ENCODE data around the gene TNS1. TPM values are rescaled to one million over a fixed set of nuclear protein-coding genes. Genes with fewer than 3 reads are reported as not detected.

The TNS1 gene
- total and polyA plus RNA-seq, 2 donors (not counting 1 experiment from before 2014, with no cell fraction given), result 0.10 to 0.86 TPM

DNA sequence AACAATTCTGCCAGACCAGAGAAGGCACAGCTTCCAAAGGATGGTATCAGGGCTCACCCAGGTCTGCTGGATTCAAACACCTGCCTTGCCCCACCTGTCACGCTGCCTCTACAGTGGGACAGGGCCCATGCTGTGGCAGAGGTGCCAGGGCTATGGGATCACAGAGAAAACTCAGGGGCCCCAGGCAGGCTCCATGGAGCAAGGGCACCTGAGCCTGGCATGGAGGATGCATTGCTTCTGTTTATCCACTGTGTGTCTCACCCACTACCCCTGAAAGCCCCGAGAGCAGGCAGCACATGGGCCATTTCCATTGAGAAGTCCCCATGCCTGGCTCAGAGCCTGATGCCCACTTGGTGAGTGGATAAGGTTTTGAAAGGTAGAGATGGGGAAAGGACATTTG, 76.0 kb downstream of the TNS1 start:
- ATAC-seq (ENCODE audit: low read depth), result no peak
- no peak overlapping the region for H3K4me2 ChIP-seq (replicated peaks; ENCODE audit: low read depth, low read length, poor library complexity, severe bottlenecking)
- no peaks in the 10 kb centered on the region for H4K20me1 ChIP-seq (ENCODE audit: control insufficient read depth, insufficient read depth, low read length, poor library complexity, severe bottlenecking)
- H2AFZ ChIP-seq (ENCODE audit: insufficient read depth, low read depth, low read length, poor library complexity, severe bottlenecking), result no peak overlapping the region
- no peaks in the 10 kb centered on the region for H3K36me3 ChIP-seq (replicated peaks in 1 of 2; ENCODE audit: control extremely low read depth in 1 of 2, control insufficient read depth in 1 of 2, extremely low read depth in 1 of 2, insufficient read depth in 2 of 2, low read length in 1 of 2)
- H3K27me3 ChIP-seq (replicated peaks in 1 of 4; ENCODE audit: control extremely low read depth in 1 of 4, control insufficient read depth in 3 of 4, insufficient read depth in 4 of 4, low read length in 3 of 4), result no peaks in the 10 kb centered on the region
- Mint-ChIP-seq H3K4me3 (no peak overlapping the region), H3K27me3 (peaks cover 5% of the 10 kb centered on the region), H3K27ac (no peak overlapping the region), H3K9me3 (ENCODE audit: insufficient read depth) (no peaks in the 10 kb centered on the region), H3K4me1 (peaks cover 2% of the 10 kb centered on the region)
- TF ChIP-seq EZH2 (IDR thresholded peaks at IDR 0.05; ENCODE audit: borderline replicate concordance, insufficient read depth, low read depth, low read length, poor library complexity, severe bottlenecking), result no peak
- TF ChIP-seq, protein P1, sequence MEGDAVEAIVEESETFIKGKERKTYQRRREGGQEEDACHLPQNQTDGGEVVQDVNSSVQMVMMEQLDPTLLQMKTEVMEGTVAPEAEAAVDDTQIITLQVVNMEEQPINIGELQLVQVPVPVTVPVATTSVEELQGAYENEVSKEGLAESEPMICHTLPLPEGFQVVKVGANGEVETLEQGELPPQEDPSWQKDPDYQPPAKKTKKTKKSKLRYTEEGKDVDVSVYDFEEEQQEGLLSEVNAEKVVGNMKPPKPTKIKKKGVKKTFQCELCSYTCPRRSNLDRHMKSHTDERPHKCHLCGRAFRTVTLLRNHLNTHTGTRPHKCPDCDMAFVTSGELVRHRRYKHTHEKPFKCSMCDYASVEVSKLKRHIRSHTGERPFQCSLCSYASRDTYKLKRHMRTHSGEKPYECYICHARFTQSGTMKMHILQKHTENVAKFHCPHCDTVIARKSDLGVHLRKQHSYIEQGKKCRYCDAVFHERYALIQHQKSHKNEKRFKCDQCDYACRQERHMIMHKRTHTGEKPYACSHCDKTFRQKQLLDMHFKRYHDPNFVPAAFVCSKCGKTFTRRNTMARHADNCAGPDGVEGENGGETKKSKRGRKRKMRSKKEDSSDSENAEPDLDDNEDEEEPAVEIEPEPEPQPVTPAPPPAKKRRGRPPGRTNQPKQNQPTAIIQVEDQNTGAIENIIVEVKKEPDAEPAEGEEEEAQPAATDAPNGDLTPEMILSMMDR (IDR thresholded peaks at IDR 0.05), result no peak
- no peaks in the 10 kb centered on the region for H3K9me3 ChIP-seq (ENCODE audit: control extremely low read depth in 1 of 3, control insufficient read depth in 2 of 3, insufficient read depth in 1 of 3, low read length in 2 of 3)
- no peak for DNase-seq
- H3K79me2 ChIP-seq (ENCODE audit: control insufficient read depth, insufficient read depth, low read length), result no peaks in the 10 kb centered on the region
- ChIA-PET CTCF (no interaction called here), POLR2A (no interaction called here)
- no peak overlapping the region for H3K27ac ChIP-seq (ENCODE audit: low read length in 2 of 2)
- no peak overlapping the region for H3K4me3 ChIP-seq (ENCODE audit: control extremely low read depth in 1 of 5, extremely low read depth in 1 of 5, insufficient read depth in 1 of 5, low read depth in 2 of 5, low read length in 4 of 5)
- H3K9ac ChIP-seq (ENCODE audit: low read length), result no peak overlapping the region
- WGBS (ENCODE audit: insufficient coverage), result 82% methylated on average over 1 of the region's 2 CpGs
- no peaks in the 10 kb centered on the region for H3K4me1 ChIP-seq (ENCODE audit: control insufficient read depth in 2 of 2, insufficient read depth in 2 of 2, low read length in 2 of 2)
- intact Hi-C loops (cut with micrococcal nuclease), result no loop called here

DNA sequence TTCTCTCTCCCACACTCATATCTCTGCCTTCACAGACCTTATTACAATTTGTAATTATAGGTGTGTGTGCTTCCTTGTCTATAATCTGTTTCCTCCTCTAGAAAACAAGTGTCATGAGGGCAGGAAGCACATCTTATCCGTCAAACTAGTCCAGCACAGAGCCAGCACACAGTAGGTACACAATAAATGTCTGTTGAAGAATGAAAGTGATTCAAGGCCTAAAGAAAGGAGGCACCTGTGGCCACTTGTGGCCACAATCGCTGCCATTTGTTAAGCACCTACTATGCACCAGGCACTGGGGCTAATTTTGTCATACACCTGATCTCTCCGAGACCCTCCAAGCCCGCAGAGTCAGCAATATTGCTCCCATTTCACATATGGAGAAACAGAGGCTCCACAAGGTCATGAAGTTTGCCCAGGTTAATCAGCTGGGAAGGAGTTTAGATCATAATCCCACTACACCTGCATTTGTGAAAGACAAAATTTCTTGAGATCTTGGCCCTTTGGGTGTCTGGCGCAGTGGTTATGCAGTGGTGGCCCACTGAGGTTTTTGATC, 78.4 kb downstream of the TNS1 start:
- Histone ChIP-seq H3K79me2 (ENCODE audit: control insufficient read depth, insufficient read depth, low read length) (no peaks in the 10 kb centered on the region), H3K4me3 (ENCODE audit: control extremely low read depth in 1 of 5, extremely low read depth in 1 of 5, insufficient read depth in 1 of 5, low read depth in 2 of 5, low read length in 4 of 5) (no peak overlapping the region), H3K36me3 (replicated peaks in 1 of 2; ENCODE audit: control extremely low read depth in 1 of 2, control insufficient read depth in 1 of 2, extremely low read depth in 1 of 2, insufficient read depth in 2 of 2, low read length in 1 of 2) (no peaks in the 10 kb centered on the region), H3K9me3 (ENCODE audit: control extremely low read depth in 1 of 3, control insufficient read depth in 2 of 3, insufficient read depth in 1 of 3, low read length in 2 of 3) (no peaks in the 10 kb centered on the region), H3K9ac (ENCODE audit: low read length) (no peak overlapping the region), H2AFZ (ENCODE audit: insufficient read depth, low read depth, low read length, poor library complexity, severe bottlenecking) (no peak overlapping the region), H3K4me2 (replicated peaks; ENCODE audit: low read depth, low read length, poor library complexity, severe bottlenecking) (no peak overlapping the region), H3K27ac (ENCODE audit: low read length in 2 of 2) (no peak overlapping the region), H3K27me3 (replicated peaks in 1 of 4; ENCODE audit: control extremely low read depth in 1 of 4, control insufficient read depth in 3 of 4, insufficient read depth in 4 of 4, low read length in 3 of 4) (no peaks in the 10 kb centered on the region), H4K20me1 (ENCODE audit: control insufficient read depth, insufficient read depth, low read length, poor library complexity, severe bottlenecking) (no peaks in the 10 kb centered on the region), H3K4me1 (ENCODE audit: control insufficient read depth in 2 of 2, insufficient read depth in 2 of 2, low read length in 2 of 2) (no peaks in the 10 kb centered on the region)
- no peaks in the 10 kb centered on the region for H3K27me3 Mint-ChIP-seq
- POLR2A ChIA-PET, result no interaction called here
- 81% methylated on average over 3 of the region's 5 CpGs for WGBS (ENCODE audit: insufficient coverage)
- no peak for DNase-seq
- intact Hi-C loops (cut with micrococcal nuclease), result no loop called here
- H3K4me3 Mint-ChIP-seq, result no peak overlapping the region
- no peak for TF ChIP-seq EZH2 (IDR thresholded peaks at IDR 0.05; ENCODE audit: borderline replicate concordance, insufficient read depth, low read depth, low read length, poor library complexity, severe bottlenecking)
- TF ChIP-seq, protein P1 (IDR thresholded peaks at IDR 0.05), result no peak
- CTCF ChIA-PET, result no interaction called here
- peaks cover 2% of the 10 kb centered on the region for H3K4me1 Mint-ChIP-seq
- H3K9me3 Mint-ChIP-seq (ENCODE audit: insufficient read depth), result no peaks in the 10 kb centered on the region
- ATAC-seq (ENCODE audit: low read depth), result no peak
- H3K27ac Mint-ChIP-seq, result no peak overlapping the region

All from B cell (primary cell).